Osteocyte (in vitro differentiated cells): Measurements from ENCODE around the gene SUMO4. TPM values are rescaled to one million over a fixed set of nuclear protein-coding genes. Genes with fewer than 3 reads are reported as not detected.
A peak's percentile ranks its signal among the peaks of the same experiment; 100 is the strongest.

Experiments
- DNase-seq: peaks from one replicate; pipeline ENCODE4 v3.0.0; 2021; ENCODE audit warnings: mixed read lengths; ENCODE audit not compliant: unreplicated experiment; ENCODE audit errors: extremely low spot score
- H3K27ac Mint-ChIP-seq: one replicate; pipeline ENCODE4 v1.8.0; 2021; ENCODE audit warnings: mild to moderate bottlenecking, mixed read lengths; ENCODE audit not compliant: unreplicated experiment
- H3K27me3 Mint-ChIP-seq: one replicate; pipeline ENCODE4 v1.8.0; 2021; ENCODE audit warnings: mixed read lengths; ENCODE audit not compliant: unreplicated experiment
- H3K36me3 Mint-ChIP-seq: one replicate; pipeline ENCODE4 v1.8.0; 2021; ENCODE audit warnings: mixed read lengths; ENCODE audit not compliant: unreplicated experiment
- H3K4me1 Mint-ChIP-seq: one replicate; pipeline ENCODE4 v1.8.0; 2021; ENCODE audit warnings: mixed read lengths; ENCODE audit not compliant: unreplicated experiment
- H3K4me3 Mint-ChIP-seq: one replicate; pipeline ENCODE4 v1.8.0; 2021; ENCODE audit warnings: mild to moderate bottlenecking, moderate library complexity, mixed read lengths; ENCODE audit not compliant: unreplicated experiment
- H3K9me3 Mint-ChIP-seq: one replicate; pipeline ENCODE4 v1.8.0; 2021; ENCODE audit warnings: mixed read lengths; ENCODE audit not compliant: unreplicated experiment
- CTCF ChIP-seq: fragments of 200-600 bp; sonication (generic); IDR thresholded peaks from 2 replicates; pipeline ENCODE4 v1.5.0; 2021; ENCODE audit warnings: antibody characterized with exemption, mild to moderate bottlenecking, moderate library complexity
- total RNA-seq: library from RNA; stranded (reverse); gene quantifications from 2 replicates; pipeline ENCODE4 v1.2.1, GENCODE V29; 2021

Gene SUMO4
- total RNA-seq, 1 donor from 2014 or later, result 1.5 TPM

- TF ChIP-seq CTCF, result no peak
- DNase-seq, result no peak
- Mint-ChIP-seq H3K27ac (no peak overlapping the region), H3K9me3 (no peaks in the 10 kb centered on the region), H3K27me3 (no peaks in the 10 kb centered on the region), H3K4me1 (peaks cover 6% of the 10 kb centered on the region), H3K36me3 (no peaks in the 10 kb centered on the region), H3K4me3 (no peak overlapping the region)
Observed at GRCh38 chr6:149435919-149436586, 36.0 kb downstream of the SUMO4 start.

GRCh38 chr6:149436647-149437046 lies 36.6 kb downstream of the SUMO4 start:
- peaks cover 8% of the 10 kb centered on the region for H3K4me1 Mint-ChIP-seq
- no peak for DNase-seq
- no peaks in the 10 kb centered on the region for H3K36me3 Mint-ChIP-seq
- no peak overlapping the region for H3K4me3 Mint-ChIP-seq
- no peak for TF ChIP-seq CTCF
- no peaks in the 10 kb centered on the region for H3K27me3 Mint-ChIP-seq
- H3K27ac Mint-ChIP-seq, result no peak overlapping the region
- no peaks in the 10 kb centered on the region for H3K9me3 Mint-ChIP-seq

GRCh38 chr6:149437212-149437611 lies 37.1 kb downstream of the SUMO4 start:
- no peak overlapping the region for H3K4me3 Mint-ChIP-seq
- H3K4me1 Mint-ChIP-seq, result peaks cover 4% of the 10 kb centered on the region
- H3K36me3 Mint-ChIP-seq, result no peaks in the 10 kb centered on the region
- H3K27ac Mint-ChIP-seq, result no peak overlapping the region
- peak; percentile 16 for TF ChIP-seq CTCF
- no peaks in the 10 kb centered on the region for H3K27me3 Mint-ChIP-seq
- DNase-seq, result no peak
- no peaks in the 10 kb centered on the region for H3K9me3 Mint-ChIP-seq

GRCh38 chr6:149438855-149439254 lies 38.8 kb downstream of the SUMO4 start:
- Mint-ChIP-seq H3K27ac (no peak overlapping the region), H3K4me3 (no peak overlapping the region), H3K36me3 (no peaks in the 10 kb centered on the region), H3K9me3 (no peaks in the 10 kb centered on the region), H3K4me1 (peaks cover 7% of the 10 kb centered on the region), H3K27me3 (no peaks in the 10 kb centered on the region)
- DNase-seq, result no peak
- no peak for TF ChIP-seq CTCF

GRCh38 chr6:149439626-149440025 lies 39.6 kb downstream of the SUMO4 start:
- Mint-ChIP-seq H3K4me3 (no peak overlapping the region), H3K36me3 (no peaks in the 10 kb centered on the region), H3K9me3 (no peaks in the 10 kb centered on the region), H3K27me3 (no peaks in the 10 kb centered on the region), H3K4me1 (peaks cover 7% of the 10 kb centered on the region), H3K27ac (no peak overlapping the region)
- TF ChIP-seq CTCF, result no peak
- DNase-seq, result no peak
